ENCODE data around the gene C2orf80. TPM values are rescaled to one million over a fixed set of nuclear protein-coding genes. Genes with fewer than 3 reads are reported as not detected.
"Not testable (repeated sequence)": the region's sequence is repeated elsewhere in the genome, so short reads cannot be mapped to it uniquely, and the experiment has no call there.

Gene C2orf80
- total RNA-seq, 1 experiment from 2014 or later: not detected

- peak; percentile 13 for DNase-seq (ENCODE audit: low read depth)
Observed at GRCh38 chr2:208179028-208179609, 10.7 kb downstream of the C2orf80 start.

GRCh38 chr2:208175840-208176153, 14.0 kb downstream of the C2orf80 start:
- no peak for DNase-seq (ENCODE audit: low read depth)

GRCh38 chr2:208175069-208175839, 14.6 kb downstream of the C2orf80 start:
- peak; percentile 82 for DNase-seq (ENCODE audit: low read depth)

- DNase-seq (ENCODE audit: low read depth): no peak
Observed at GRCh38 chr2:208174144-208174543, 15.7 kb downstream of the C2orf80 start.

- no peak for DNase-seq (ENCODE audit: low read depth)
Observed at GRCh38 chr2:208172125-208172524, 17.7 kb downstream of the C2orf80 start.

- DNase-seq (ENCODE audit: low read depth): no peak
Observed at GRCh38 chr2:208164951-208165755, 24.7 kb downstream of the C2orf80 start.

GRCh38 chr2:208163489-208163888, 26.3 kb downstream of the C2orf80 start, which contains the start of gene CRYGA:
TSS of gene CRYGA (minus strand) at chr2:208163589. CDS start at chr2:208163556, 33 bp downstream.
- no peak for DNase-seq (ENCODE audit: low read depth)

- DNase-seq (ENCODE audit: low read depth): no peak
Observed at GRCh38 chr2:208156439-208156838, 33.4 kb downstream of the C2orf80 start.

GRCh38 chr2:208153156-208153555, 36.7 kb downstream of the C2orf80 start:
- no peak for DNase-seq (ENCODE audit: low read depth)

- DNase-seq (ENCODE audit: low read depth): no peak
Observed at GRCh38 chr2:208150956-208151355, 38.9 kb downstream of the C2orf80 start.

GRCh38 chr2:208150094-208150493, 39.7 kb downstream of the C2orf80 start:
- no peak for DNase-seq (ENCODE audit: low read depth)

- no peak for DNase-seq (ENCODE audit: low read depth)
Observed at GRCh38 chr2:208148803-208149202, 41.0 kb downstream of the C2orf80 start.

GRCh38 chr2:208147759-208148158, 42.1 kb downstream of the C2orf80 start:
- no peak for DNase-seq (ENCODE audit: low read depth)

GRCh38 chr2:208147008-208147407, 42.8 kb downstream of the C2orf80 start:
- DNase-seq (ENCODE audit: low read depth): no peak

- DNase-seq (ENCODE audit: low read depth): no peak
Observed at GRCh38 chr2:208146006-208146405, 43.8 kb downstream of the C2orf80 start, which contains the start of gene CRYGB. TSS of gene CRYGB (minus strand) at chr2:208146158. CDS start at chr2:208146120, 38 bp downstream.

GRCh38 chr2:208142925-208143799, 46.7 kb downstream of the C2orf80 start:
- DNase-seq (ENCODE audit: low read depth): no peak

- DNase-seq (ENCODE audit: low read depth): no peak
Observed at GRCh38 chr2:208142240-208142924, 47.4 kb downstream of the C2orf80 start.

- no peak for DNase-seq (ENCODE audit: low read depth)
Observed at GRCh38 chr2:208139447-208139846, 50.4 kb downstream of the C2orf80 start.

- not testable (repeated sequence) for DNase-seq (ENCODE audit: low read depth)
Observed at GRCh38 chr2:208138334-208138733, 51.5 kb downstream of the C2orf80 start.

- no peak for DNase-seq (ENCODE audit: low read depth)
Observed at GRCh38 chr2:208136716-208137094, 53.1 kb downstream of the C2orf80 start.
